Small intestine (tissue), 7 donors: Measurements from ENCODE around the gene KIF1A. TPM values are rescaled to one million over a fixed set of nuclear protein-coding genes. Genes with fewer than 3 reads are reported as not detected.

Source experiments
- DNase-seq, 2 donors: peaks; one replicate each; pipeline versions ENCODE4 v3.0.0 to v3.0.0-alpha.2; 2013
- FAIRE-seq: peaks from 2 replicates; lab custom pipeline; 2012; peaks lifted over from hg19 to GRCh38; lab: Jason Lieb, UNC
- H3K27ac ChIP-seq, 3 donors: one replicate each; pipeline ENCODE4 v1.5.1; 2013; ENCODE audit warnings: low read length in 2 of 3, mild to moderate bottlenecking in 2 of 3, control low read depth in 1 of 3, inconsistent platforms in 1 of 3, low read depth in 1 of 3, moderate library complexity in 1 of 3
- H3K27me3 ChIP-seq, 3 donors: one replicate each; pipeline ENCODE4 v1.6.1; 2013; ENCODE audit warnings: low read length in 3 of 3, inconsistent platforms in 1 of 3; ENCODE audit not compliant: control insufficient read depth in 3 of 3, insufficient read depth in 3 of 3
- H3K36me3 ChIP-seq, 3 donors: one replicate each; pipeline ENCODE4 v1.6.1; 2013; ENCODE audit warnings: low read length in 3 of 3, inconsistent platforms in 1 of 3, low read depth in 1 of 3, mild to moderate bottlenecking in 1 of 3, moderate library complexity in 1 of 3; ENCODE audit not compliant: control insufficient read depth in 3 of 3, insufficient read depth in 2 of 3
- H3K4me1 ChIP-seq, 3 donors: one replicate each; pipeline ENCODE4 v1.6.1; 2013; ENCODE audit warnings: low read length in 2 of 3, inconsistent platforms in 1 of 3, low read depth in 1 of 3, mild to moderate bottlenecking in 1 of 3, moderate library complexity in 1 of 3; ENCODE audit not compliant: control insufficient read depth in 3 of 3, insufficient read depth in 2 of 3
- H3K4me3 ChIP-seq, 3 donors: one replicate each; pipeline ENCODE4 v1.5.1; 2013; ENCODE audit warnings: low read length in 3 of 3, control low read depth in 1 of 3, inconsistent platforms in 1 of 3, low read depth in 1 of 3, mild to moderate bottlenecking in 1 of 3, moderate library complexity in 1 of 3
- H3K9me3 ChIP-seq, 2 donors: one replicate each; pipeline ENCODE4 v1.6.1; 2013; ENCODE audit warnings: low read depth in 1 of 2, low read length in 1 of 2; ENCODE audit not compliant: control insufficient read depth in 2 of 2, insufficient read depth in 1 of 2
- WGBS, 3 donors: extraction: QIAGEN DNeasy Blood & Tissue Kit; methylation state at CpG; one replicate each; pipeline ENCODE4 v1.1.7; 2013; 5-methylcytosine and 5-hydroxymethylcytosine counted together
- polyA plus RNA-seq, 4 donors: library from polyadenylated mRNA; stranded (reverse) in 3 of 4; unstranded in 1 of 4; fragments of 200-250 nt in 3 of 4; fragments of 120-200 nt in 1 of 4; gene quantifications; one replicate each; pipeline versions ENCODE4 v1.2.1 to v1.2.3, GENCODE V29; 2013
- donor health status: healthy with polysubstance abuse.
- donor health status: control.
- donor health status: control.
- donor health status: Bipolar disorder and iron deficiency.
- donor health status: healthy.

Gene KIF1A
- polyA plus RNA-seq, 4 donors = 0.27 to 7.7 (median 1.9) TPM

GRCh38 chr2:240764605-240765004 lies 55.4 kb downstream of the KIF1A start:
- no peak overlapping the region for H3K4me3 ChIP-seq
- H3K27me3 ChIP-seq = no peaks in the 10 kb centered on the region
- no peak overlapping the region for H3K27ac ChIP-seq
- no peaks in the 10 kb centered on the region for H3K36me3 ChIP-seq
- no peaks in the 10 kb centered on the region for H3K4me1 ChIP-seq
- WGBS, 3 donors = 56 to 78% (median 64%) methylated on average over 5 of the region's 5 CpGs
- DNase-seq (no peak), FAIRE-seq (no peak)
- no peaks in the 10 kb centered on the region for H3K9me3 ChIP-seq

- 82 to 88% (median 87%) methylated on average over 14 to 21 of the region's 21 CpGs for WGBS, 3 donors
- no peaks in the 10 kb centered on the region for H3K9me3 ChIP-seq
- no peaks in the 10 kb centered on the region for H3K4me1 ChIP-seq
- no peak for DNase-seq
- H3K4me3 ChIP-seq = no peak overlapping the region
- FAIRE-seq = no peak
- H3K27me3 ChIP-seq = no peaks in the 10 kb centered on the region
- no peak overlapping the region for H3K27ac ChIP-seq
- H3K36me3 ChIP-seq = no peaks in the 10 kb centered on the region
These were observed 57.0 kb downstream of the KIF1A start for GRCh38 chr2:240762971-240763370.

- H3K9me3 ChIP-seq = no peaks in the 10 kb centered on the region
- no peak overlapping the region for H3K4me3 ChIP-seq
- FAIRE-seq = no peak
- no peaks in the 10 kb centered on the region for H3K4me1 ChIP-seq
- no peak overlapping the region for H3K27ac ChIP-seq
- no peaks in the 10 kb centered on the region for H3K27me3 ChIP-seq
- WGBS, 3 donors = 83 to 89% (median 86%) methylated on average over 8 of the region's 8 CpGs
- DNase-seq = no peak
- H3K36me3 ChIP-seq = no peaks in the 10 kb centered on the region
These were observed 57.8 kb downstream of the KIF1A start for GRCh38 chr2:240762249-240762648.

GRCh38 chr2:240760576-240761246 lies 59.3 kb downstream of the KIF1A start:
- Histone ChIP-seq H3K9me3 (no peaks in the 10 kb centered on the region), H3K36me3 (no peaks in the 10 kb centered on the region), H3K27me3 (no peaks in the 10 kb centered on the region), H3K4me3 (no peak overlapping the region), H3K27ac (no peak overlapping the region), H3K4me1 (no peaks in the 10 kb centered on the region)
- DNase-seq (no peak), FAIRE-seq (no peak)
- 59 to 72% (median 70%) methylated on average over 21 to 22 of the region's 22 CpGs for WGBS, 3 donors

DNA sequence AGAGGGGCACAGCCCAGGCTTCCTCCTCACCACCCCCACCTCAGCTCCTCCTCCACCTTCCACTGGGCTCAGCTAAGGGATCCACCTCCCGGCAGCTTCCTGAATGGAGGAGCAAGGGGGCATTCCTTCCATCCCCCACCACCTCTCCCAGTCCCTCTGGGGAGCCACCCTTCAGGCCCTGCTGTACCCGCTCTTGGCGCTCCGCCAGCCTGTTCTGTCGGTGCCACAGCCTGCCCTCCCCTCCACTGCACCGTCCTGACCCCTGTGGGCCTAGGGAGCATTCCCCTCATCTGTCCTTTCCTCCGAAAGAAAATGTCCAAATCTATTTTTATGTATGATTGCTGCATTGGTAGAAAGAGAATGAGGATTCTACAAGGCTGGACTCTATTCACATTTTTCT lies 59.9 kb downstream of the KIF1A start:
- Histone ChIP-seq H3K27me3 (no peaks in the 10 kb centered on the region), H3K36me3 (no peaks in the 10 kb centered on the region), H3K27ac (no peak overlapping the region), H3K4me1 (no peaks in the 10 kb centered on the region), H3K4me3 (no peak overlapping the region), H3K9me3 (no peaks in the 10 kb centered on the region)
- WGBS, 3 donors = 65 to 75% (median 70%) methylated on average over 7 of the region's 7 CpGs
- FAIRE-seq (no peak), DNase-seq (no peak)

DNA sequence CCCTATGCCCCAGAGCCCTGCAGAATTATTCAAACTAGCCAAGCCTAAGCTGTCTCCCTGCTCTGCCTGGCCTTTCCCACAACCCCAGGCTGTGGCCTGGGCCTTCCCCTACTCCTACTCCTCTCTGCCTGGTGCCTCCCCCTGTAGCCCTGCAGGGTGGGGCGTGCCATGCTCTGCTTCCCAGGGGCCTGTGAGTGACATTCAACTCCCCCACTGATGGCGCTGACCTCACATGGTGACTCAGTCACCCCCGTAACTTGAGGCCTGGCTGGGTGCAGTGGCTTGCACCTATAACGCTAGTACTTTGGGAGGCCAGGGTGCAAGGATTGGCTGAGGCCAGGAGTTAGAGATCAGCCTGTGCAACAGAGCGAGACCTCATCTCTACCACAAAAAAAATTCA lies 60.6 kb downstream of the KIF1A start:
- Histone ChIP-seq H3K4me3 (no peak overlapping the region), H3K4me1 (no peaks in the 10 kb centered on the region), H3K36me3 (no peaks in the 10 kb centered on the region), H3K27ac (no peak overlapping the region), H3K27me3 (no peaks in the 10 kb centered on the region), H3K9me3 (no peaks in the 10 kb centered on the region)
- no peak for DNase-seq
- 85 to 88% (median 86%) methylated on average over 5 of the region's 5 CpGs for WGBS, 3 donors
- no peak for FAIRE-seq

DNA sequence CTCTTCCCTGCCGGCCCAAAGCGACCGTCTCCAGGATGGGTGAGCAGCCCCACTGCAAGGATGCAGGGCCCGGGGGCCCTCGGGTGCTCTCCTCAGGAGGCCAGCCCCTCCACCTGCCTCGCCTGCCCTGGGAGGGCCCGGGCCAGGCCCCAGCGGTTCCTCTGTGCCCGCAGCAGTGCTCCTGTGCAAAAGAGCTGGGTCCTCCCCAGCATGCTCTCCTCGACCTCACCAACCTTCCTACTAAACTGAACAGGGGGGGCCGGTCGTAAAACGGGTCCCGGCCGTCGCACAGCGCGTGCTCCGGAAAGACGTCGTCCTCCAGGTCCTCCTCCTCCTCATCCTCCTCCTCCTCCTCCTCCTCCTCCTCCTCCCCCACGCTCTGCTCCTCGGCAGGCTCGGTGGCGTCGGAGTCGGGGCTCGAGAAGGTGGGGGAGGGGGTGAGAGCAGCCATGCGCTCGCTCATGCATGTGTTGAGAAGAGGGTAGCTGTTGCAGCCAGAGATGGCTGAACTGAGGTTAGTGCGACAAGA lies 62.9 kb downstream of the KIF1A start:
- 54 to 71% (median 62%) methylated on average over 28 to 31 of the region's 31 CpGs for WGBS, 3 donors
- no peak overlapping the region for H3K4me3 ChIP-seq
- DNase-seq (no peak), FAIRE-seq (no peak)
- H3K4me1 ChIP-seq = no peaks in the 10 kb centered on the region
- no peaks in the 10 kb centered on the region for H3K36me3 ChIP-seq
- no peaks in the 10 kb centered on the region for H3K27me3 ChIP-seq
- H3K27ac ChIP-seq = no peak overlapping the region
- H3K9me3 ChIP-seq = no peaks in the 10 kb centered on the region

GRCh38 chr2:240752209-240752608 lies 67.8 kb downstream of the KIF1A start:
- H3K4me1 ChIP-seq = no peaks in the 10 kb centered on the region
- DNase-seq (no peak), FAIRE-seq (no peak)
- H3K9me3 ChIP-seq = no peaks in the 10 kb centered on the region
- no peak overlapping the region for H3K4me3 ChIP-seq
- WGBS, 3 donors = 74 to 83% (median 82%) methylated on average over 6 to 10 of the region's 10 CpGs
- H3K36me3 ChIP-seq = no peaks in the 10 kb centered on the region
- H3K27me3 ChIP-seq = no peaks in the 10 kb centered on the region
- H3K27ac ChIP-seq = no peak overlapping the region

- FAIRE-seq = no peak
- WGBS, 3 donors = 78 to 87% (median 82%) methylated on average over 20 to 22 of the region's 22 CpGs
- H3K36me3 ChIP-seq = peaks cover 0 to 3% (median 0%) of the 10 kb centered on the region in 3 donors
These were observed 69.6 kb downstream of the KIF1A start for GRCh38 chr2:240750409-240750808.

More at GRCh38 chr2:240750409-240750808, 69.6 kb downstream of the KIF1A start:
- no peak overlapping the region for H3K27ac ChIP-seq
- H3K27me3 ChIP-seq = no peaks in the 10 kb centered on the region
- H3K4me3 ChIP-seq = no peak overlapping the region
- H3K9me3 ChIP-seq = no peaks in the 10 kb centered on the region
- no peak for DNase-seq
- H3K4me1 ChIP-seq = no peaks in the 10 kb centered on the region
